ENCODE results near the gene PSTPIP2.
"Not testable (repeated sequence)": the region's sequence is repeated elsewhere in the genome, so short reads cannot be mapped to it uniquely, and the experiment has no call there.

The PSTPIP2 gene, protein sequence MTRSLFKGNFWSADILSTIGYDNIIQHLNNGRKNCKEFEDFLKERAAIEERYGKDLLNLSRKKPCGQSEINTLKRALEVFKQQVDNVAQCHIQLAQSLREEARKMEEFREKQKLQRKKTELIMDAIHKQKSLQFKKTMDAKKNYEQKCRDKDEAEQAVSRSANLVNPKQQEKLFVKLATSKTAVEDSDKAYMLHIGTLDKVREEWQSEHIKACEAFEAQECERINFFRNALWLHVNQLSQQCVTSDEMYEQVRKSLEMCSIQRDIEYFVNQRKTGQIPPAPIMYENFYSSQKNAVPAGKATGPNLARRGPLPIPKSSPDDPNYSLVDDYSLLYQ

DNA sequence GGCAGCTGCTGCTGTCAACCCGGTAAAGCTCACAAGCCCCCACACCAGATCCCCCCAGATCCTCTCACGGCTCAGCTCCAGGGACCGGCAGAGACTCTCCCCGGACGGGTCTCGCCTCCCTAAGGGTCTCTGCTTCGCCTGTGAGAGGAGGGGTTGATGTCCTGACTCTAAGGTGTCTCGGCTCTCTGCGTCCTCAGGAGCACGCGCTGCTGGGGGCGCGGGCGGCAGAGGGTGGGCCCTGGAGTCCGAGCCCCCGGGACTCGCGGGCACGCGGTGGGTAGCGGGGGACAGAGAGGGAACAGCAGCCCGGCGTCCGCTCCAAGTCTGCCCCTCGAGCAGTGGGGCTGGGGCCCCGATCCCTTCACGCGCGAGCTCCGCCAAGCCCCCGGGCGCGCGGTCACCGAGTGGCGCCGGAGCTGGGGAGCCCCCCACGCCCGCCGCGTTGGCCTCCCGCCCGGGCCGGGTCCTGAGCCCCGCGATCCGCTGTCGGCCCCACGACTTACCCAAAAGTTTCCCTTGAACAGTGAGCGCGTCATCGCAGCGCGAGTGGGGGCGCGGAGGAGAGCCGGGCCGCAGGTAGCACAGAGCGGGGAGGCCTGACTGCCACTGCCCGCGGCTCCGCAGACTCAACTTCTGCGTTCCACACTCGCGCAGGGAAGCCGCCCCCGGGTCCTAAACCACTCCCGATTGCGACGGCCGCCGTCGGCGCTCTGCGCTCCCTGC is at the start of gene PSTPIP2:
PSTPIP2 (minus strand) TSS at position 608 of the 723 bp plus-strand sequence; CDS start at position 536, 72 bp downstream.
- DNase-seq (ENCODE audit: low read depth): no peak
- peak within 1 kb of the TSS; percentile 67 for H3K4me3 ChIP-seq (ENCODE audit: low read depth, low read length)

DNA sequence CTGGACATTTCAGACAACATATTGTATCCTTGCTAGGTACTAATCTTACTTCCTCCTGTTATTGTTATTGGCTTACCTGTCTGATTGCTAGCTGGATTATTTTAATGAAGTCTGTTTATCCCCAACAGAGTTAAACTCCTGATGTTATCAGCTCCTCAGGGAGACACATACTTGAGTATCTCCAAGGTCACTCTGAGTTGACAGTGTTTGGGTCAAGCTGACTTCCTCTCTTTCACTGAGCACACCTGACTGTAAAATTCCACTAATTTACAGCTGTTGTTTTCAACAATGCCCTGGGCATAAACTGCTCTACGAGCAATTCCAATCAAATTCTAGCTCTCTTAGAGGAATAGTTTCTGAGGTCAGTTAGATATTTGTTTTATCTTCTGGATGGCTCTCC is 41.7 kb upstream of the PSTPIP2 start:
- DNase-seq (ENCODE audit: low read depth): no peak

DNA sequence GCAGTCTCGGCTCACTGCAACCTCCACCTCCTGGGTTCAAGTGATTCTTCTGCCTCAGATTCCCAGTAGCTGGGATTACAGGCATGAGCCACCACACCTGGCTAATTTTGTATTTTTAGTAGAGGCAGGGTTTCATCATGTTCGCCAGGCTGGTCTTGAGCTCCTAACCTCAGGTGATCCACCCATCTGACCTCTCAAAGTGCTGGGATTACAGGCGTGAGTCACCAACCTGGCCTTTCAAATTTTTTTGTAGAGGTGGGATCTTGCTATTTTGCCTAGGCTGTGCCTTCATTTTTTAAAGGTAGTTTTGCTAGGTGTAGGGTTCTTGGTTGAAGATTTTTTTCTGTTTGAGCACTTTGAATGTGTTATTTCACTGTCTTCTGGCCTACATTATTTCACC is 38.3 kb upstream of the PSTPIP2 start:
- DNase-seq (ENCODE audit: low read depth): no peak

More for the DNA sequence above, 41.7 kb upstream of the PSTPIP2 start:
- H3K4me3 ChIP-seq (ENCODE audit: low read depth, low read length): no peak overlapping the region

DNA sequence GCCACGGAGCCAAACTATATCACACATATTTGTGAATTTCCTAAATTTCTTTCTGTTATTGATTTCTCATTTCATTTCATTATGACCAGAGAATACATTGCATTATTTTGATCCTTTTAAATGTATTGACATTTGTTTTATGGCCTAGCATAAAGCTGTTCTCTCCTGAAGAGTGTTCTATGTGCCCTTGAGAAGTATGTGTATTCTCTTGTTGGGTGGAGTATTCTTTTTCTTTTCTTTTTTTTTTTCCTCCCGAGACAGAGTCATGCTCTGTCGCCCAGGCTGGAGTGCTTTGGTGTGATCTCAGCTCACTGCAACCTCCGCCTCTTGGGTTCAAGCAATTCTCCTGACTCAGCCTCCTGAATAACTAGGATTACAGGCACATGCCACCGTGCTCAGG is 37.3 kb upstream of the PSTPIP2 start:
- no peak overlapping the region for H3K4me3 ChIP-seq (ENCODE audit: low read depth, low read length)
- DNase-seq (ENCODE audit: low read depth): no peak

More for the DNA sequence above, 38.3 kb upstream of the PSTPIP2 start:
- no peak overlapping the region for H3K4me3 ChIP-seq (ENCODE audit: low read depth, low read length)

DNA sequence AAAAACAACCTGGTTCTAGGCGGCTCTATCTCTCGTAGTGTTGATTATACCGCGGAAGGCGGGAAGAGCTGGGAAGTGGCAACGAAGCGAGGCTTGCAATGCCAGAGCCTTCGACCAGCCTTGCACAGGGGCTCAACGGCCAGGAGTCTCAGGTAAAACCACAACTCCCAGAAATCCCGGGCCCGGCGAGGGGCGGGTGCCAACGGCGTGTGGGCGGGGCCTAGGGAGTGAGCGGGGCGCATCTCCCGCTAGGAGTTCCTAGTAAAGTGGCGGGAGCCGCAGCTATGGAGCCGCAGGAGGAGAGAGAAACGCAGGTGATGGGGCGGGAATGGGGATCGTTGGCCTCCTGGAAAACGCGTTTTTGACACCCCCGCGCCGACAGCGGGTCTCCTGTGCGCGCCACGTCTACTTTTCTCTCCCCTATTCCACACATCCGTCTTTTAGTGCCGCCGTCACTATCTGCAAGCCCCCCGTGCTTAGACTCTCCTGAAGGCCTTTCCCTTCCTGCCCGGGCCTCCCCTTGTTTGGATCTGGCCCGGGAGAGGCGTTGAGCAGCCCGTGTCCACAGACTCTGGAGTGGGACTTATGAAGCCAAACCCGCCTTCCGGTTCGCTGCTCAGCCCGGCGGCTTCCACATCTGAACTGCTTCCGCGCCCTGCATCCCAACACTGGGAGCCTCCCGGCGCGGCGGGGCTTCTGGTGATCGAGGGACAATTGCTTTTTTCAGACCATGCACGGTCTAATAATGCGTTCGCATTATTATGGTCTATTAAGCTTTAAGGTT is 32.3 kb upstream of the PSTPIP2 start, which contains the start of gene HAUS1:
HAUS1 (plus strand) TSS at position 258 of the 784 bp plus-strand sequence; CDS start at position 285, 27 bp downstream.
- peak within 1 kb of the TSS; percentile 97 for H3K4me3 ChIP-seq (ENCODE audit: low read depth, low read length)
- peak; percentile 25 for DNase-seq (ENCODE audit: low read depth)

DNA sequence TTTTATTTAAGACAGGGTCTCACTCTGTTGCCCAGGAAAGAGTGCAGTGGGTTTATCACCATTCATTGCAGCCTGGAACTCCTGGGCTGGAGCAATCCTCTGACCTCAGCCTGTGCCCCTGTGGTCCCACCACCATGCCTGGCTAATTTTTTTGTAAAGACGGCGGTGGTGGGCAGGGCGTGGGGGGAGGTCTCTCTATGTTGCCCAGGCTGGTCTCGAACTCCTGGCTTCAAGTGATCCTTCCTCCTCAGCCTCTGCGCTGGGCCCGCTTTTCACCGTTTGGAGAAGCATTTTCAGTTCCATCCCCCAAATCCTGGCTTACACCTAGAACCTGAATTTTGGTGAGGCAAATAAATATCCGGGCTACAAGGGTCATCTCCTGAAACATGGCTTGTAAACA is 27.4 kb upstream of the PSTPIP2 start:
- no peak for DNase-seq (ENCODE audit: low read depth)
- H3K4me3 ChIP-seq (ENCODE audit: low read depth, low read length): no peak overlapping the region

DNA sequence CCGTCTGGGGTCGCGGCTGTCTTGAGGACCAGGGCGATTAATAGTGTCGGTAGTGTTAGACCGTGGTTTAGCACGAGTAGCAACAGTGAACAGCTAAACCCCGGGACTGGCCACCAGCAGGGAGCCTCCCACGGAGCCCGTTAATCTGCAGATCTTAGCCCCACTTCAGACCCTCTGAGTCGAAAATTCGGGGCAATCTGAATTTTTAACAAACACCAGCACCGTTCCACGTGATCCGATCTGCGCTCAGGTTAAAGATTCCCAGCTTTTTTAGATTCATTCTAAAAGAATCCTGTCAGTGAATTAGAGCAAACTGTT is 26.5 kb upstream of the PSTPIP2 start:
- peak overlapping the region; percentile 97 for H3K4me3 ChIP-seq (ENCODE audit: low read depth, low read length)
- DNase-seq (ENCODE audit: low read depth): no peak

DNA sequence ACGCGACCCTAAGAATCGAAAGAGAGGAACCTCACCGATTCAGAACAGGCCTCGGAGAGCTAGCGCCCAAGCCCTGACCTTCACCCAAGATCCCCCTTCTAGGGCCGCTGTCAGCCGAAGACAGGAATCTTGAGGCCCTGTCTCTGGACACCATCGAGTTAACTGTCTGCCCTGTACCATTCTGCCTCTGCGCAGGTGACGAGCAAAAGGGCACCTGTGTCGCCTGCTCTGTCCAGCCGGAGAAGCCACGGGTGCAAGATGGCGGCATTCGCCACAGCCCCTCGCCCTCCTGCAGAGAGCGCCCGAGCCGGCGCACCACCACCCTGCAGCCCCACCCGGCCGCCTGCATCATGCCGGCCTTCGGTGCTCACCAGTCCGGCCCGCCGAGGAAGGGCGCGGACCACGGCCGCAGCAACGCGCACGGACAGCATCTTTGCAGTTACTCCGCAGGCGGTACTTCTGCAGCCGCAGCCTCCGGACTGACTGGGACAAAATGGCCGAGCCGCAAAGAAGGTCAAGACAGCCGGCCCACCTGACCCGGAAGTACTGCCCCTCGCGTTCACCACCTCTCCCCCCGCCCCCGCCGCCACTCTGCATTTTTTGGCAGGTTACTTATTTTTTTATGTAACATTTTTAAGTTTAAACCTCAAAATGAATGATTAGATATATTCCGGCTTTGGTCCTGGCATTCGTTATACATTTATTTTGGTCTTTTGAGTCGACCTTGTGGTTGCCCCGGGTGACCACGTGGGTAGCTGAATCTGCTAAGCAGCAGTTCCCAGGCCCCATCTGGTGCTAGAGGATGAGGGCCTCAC is 25.9 kb upstream of the PSTPIP2 start, which contains the start of gene ATP5F1A:
ATP5F1A (minus strand) TSS at position 496 of the 815 bp plus-strand sequence; CDS start at position 431, 65 bp downstream.
- H3K4me3 ChIP-seq (ENCODE audit: low read depth, low read length): peak within 1 kb of the TSS; percentile 97
- DNase-seq (ENCODE audit: low read depth): peak; percentile 43

DNA sequence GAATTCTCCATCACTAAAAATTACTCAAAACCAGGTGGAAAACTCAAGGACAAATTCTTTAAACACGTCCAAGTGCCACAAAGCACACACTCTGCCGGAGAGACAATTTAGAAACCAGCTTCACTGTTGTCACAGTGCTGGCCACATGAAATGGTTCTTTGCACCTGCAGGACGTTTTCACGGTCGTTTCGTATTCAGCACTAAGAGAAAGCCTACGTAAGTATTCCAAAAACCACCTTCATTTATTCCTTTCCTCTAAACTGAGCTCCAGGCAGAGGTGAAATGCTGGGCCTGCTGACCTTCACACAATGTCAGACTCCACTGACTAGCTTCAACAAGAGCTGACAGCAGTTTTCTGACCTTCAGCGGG is 25.4 kb upstream of the PSTPIP2 start:
- no peak for DNase-seq (ENCODE audit: low read depth)
- H3K4me3 ChIP-seq (ENCODE audit: low read depth, low read length): peak overlapping the region; percentile 97

DNA sequence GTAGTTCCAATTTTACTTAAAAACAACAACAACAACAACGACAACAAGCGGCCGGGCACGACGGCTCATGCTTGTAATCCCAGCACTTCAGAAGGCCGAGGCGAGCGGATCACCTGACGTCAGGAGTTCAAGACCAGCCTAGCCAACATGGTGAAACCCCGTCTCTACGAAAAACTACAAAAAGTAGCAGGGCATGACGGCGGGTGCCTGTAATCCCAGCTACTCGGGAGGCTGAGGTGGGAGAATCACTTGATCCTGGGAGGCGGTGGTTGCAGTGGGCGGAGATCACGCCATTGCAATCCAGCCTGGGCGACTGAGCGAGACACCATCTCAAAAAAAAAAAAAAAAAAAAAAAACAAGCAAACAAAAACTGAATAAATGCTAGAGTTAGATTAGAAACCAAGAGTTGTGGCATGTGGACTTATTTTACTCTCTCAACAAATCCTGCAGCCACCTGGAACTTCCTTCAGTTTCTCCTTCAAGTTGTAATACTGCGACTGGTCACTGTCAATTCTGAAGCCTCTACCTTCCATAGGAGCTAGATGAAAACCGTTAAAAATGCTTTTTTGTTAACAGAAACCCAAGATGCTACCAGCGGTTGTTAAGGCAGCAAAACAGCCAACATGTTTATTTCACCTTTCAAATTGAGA is 24.7 kb upstream of the PSTPIP2 start:
- H3K4me3 ChIP-seq (ENCODE audit: low read depth, low read length): peak overlapping the region; percentile 97
- no peak for DNase-seq (ENCODE audit: low read depth)

DNA sequence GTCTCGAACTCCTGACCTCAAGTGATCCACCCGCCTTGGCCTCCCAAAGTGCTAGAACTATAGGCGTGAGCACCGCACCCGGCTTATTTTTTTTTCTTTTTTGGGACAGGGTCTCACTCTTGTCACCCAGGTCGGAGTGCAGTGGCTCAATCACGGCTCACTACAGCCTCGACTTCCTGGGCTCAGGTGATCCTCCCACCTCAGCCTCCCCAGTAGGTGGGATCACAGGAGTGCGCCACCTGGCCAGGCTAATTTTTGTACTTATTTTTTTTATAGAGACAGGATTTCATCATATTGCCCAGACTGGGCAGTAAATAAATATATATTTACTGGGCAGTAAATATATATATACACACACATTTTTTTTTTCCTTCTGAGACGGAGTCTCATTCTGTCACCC is 23.5 kb upstream of the PSTPIP2 start:
- no peak overlapping the region for H3K4me3 ChIP-seq (ENCODE audit: low read depth, low read length)

DNA sequence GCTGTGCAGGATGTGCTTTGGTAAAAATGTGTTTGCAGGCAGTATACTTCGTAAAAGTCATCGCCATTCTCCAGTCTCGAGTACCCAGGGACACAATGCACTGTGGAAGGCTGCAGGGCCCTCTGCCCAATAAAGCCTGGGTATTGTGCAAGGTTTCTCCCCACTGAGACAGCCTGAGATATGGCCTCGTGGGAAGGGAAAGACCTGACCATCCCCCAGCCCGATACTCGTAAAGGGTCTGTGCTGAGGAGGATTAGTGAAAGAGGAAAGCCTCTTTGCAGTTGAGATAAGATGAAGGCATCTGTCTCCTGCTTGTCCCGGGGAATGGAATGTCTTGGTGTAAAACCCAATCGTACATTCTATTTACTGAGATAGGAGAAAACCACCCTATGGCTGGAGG is 16.4 kb upstream of the PSTPIP2 start:
- not testable (repeated sequence) for H3K4me3 ChIP-seq (ENCODE audit: low read depth, low read length); DNase-seq (ENCODE audit: low read depth)

More for the DNA sequence above, 23.5 kb upstream of the PSTPIP2 start:
- DNase-seq (ENCODE audit: low read depth): no peak

DNA sequence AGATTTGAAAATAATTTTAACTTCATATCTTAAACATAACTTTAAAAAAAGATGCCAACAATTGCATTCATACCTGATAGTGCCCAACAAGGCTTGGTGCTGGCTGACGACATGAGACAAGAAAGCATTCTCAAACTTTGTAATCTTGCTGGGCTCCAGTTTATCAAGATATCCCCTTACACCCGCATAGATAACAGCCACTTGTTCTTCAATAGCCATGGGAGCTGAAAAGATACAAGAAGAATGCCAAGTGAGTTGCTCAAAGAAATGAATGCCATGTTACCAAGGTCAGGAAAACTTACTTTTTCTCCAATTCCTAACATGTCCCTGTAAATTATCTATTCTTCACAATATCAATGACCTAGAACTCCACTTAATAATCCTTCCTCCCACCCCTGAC is 12.4 kb upstream of the PSTPIP2 start:
- no peak overlapping the region for H3K4me3 ChIP-seq (ENCODE audit: low read depth, low read length)
- no peak for DNase-seq (ENCODE audit: low read depth)

DNA sequence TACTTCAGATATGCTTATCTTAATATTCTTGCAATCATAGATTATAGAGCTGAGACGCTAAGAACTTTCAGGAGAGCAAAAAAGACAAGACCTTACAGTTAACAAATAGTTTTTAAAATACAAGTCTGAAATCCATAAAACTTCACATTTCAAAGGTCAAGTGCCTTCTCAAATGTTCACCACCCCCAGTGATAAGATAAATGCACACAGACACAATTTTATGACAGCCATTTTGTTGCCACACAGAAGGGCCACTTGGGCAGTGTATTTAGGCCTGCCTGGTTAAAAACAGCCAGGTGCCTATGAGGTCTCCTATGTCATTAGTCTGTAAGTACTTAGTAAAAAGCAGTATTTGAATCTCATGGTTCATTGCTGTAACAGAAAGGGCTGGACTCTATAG is 8.1 kb upstream of the PSTPIP2 start:
- H3K4me3 ChIP-seq (ENCODE audit: low read depth, low read length): no peak overlapping the region
- DNase-seq (ENCODE audit: low read depth): no peak

DNA sequence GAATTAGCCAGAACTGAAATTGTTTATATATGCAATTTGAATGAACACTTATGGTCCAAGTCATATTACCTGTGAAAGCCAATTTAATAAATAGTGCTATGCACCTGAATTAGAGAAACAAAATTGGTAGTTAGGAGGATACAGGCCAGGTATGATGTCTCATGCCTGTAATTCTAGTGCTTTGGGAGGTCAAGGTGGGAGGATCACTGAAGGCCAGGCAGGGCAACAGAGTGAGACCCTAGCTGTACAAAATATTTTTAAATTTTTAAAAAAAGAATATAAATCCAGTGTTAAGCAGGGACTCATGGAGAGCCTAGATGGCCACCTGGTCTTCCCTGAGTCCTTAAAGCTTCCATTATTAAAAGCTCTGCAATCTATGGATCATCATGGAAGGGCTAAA is 7.3 kb upstream of the PSTPIP2 start:
- DNase-seq (ENCODE audit: low read depth): no peak

DNA sequence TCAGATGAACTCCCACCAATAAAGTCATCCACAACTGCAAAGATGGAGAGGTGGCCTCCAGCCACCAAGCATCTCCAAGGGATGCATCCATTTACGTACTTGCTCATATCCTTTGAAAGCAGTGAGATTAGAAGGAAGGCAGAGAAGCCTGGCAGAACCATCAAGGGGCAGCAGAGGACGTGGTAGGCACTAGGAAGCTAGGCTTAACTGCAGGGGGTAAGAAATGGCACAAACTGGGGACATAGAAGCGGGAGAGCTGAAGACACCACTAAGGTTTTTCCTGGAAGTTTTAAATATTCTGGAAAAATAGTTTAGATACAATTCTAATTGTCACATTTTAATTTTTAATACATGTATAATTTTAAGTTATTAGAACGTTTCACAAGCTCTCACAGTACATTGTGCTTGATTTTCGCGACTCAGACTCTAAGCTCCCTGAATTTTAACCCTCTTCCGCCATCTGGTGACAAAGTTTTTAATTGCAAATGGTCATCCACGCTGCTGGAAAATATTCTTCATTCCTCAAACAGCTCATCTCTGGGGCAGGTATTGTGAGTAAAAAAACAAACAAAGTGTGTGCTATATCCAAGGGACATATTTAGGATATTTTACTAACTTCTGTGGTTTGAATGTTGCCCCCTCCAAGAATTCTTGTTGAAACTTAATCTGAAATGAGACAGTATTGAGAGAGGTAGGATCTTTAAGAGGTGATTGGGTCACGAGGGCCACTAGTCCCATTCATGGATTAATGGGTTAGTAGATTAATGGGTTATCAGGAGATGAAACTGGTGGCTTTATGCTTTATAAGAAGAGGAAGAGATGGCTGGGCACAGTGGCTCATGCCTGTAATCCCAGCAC is 1.6 kb upstream of the PSTPIP2 start:
- DNase-seq (ENCODE audit: low read depth): no peak
- no peak overlapping the region for H3K4me3 ChIP-seq (ENCODE audit: low read depth, low read length)

More for the DNA sequence above, 7.3 kb upstream of the PSTPIP2 start:
- H3K4me3 ChIP-seq (ENCODE audit: low read depth, low read length): no peak overlapping the region

DNA sequence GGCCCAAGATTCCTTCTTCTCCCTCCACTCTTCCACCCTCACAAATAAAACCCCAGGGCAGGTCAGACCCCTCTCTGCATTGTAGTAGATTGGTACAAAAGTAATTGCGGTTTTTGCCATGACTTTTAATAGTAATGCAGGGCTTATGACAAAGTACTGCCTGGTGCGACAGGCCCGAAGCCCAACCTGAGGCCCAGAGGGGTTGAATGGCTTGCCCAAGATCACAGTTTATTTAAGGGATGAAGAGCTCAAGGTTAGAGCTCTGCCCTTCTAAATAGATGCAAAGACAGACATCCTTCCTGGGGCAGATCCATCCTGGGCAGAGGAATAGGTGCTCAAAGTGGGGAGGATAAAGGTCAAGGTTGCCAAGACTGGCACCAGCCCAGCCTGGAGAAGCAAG is 899 bp upstream of the PSTPIP2 start:
- DNase-seq (ENCODE audit: low read depth): no peak
- no peak overlapping the region for H3K4me3 ChIP-seq (ENCODE audit: low read depth, low read length)

DNA sequence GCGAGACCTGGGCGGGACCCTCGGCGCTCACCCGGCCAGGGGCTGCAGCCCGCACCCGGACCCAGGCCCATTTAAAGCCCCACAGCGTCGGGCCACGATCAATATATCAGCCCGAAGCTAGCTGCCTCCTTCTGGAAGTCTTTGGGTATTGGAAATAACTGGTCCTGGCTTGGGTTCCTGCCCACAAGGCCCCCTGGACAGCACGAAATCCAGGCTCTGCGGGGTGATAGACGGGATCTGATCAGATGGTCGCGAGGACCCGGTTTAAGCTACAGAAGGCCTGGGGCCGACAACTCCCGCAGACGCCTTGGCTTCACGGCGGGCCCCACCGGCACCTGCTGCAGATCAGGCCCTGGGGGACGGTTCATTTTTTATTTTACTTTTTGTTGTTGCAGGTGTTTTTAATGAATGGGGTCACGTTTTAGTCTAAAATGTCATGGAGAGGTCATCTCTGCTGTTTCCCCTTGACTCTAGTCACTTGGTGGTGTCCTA is 362 bp upstream of the PSTPIP2 start:
- DNase-seq (ENCODE audit: low read depth): no peak
- peak overlapping the region; percentile 67 for H3K4me3 ChIP-seq (ENCODE audit: low read depth, low read length)

Data from skeletal muscle cell (primary cell).